UCSD-AML1 (cell line): ENCODE results near the gene LDLRAP1.

Source experiments
- DNase-seq: peaks from one replicate; lab custom pipeline; 2025; ENCODE audit not compliant: unreplicated experiment; lab: John Stamatoyannopoulos, UW

The LDLRAP1 gene

DNA sequence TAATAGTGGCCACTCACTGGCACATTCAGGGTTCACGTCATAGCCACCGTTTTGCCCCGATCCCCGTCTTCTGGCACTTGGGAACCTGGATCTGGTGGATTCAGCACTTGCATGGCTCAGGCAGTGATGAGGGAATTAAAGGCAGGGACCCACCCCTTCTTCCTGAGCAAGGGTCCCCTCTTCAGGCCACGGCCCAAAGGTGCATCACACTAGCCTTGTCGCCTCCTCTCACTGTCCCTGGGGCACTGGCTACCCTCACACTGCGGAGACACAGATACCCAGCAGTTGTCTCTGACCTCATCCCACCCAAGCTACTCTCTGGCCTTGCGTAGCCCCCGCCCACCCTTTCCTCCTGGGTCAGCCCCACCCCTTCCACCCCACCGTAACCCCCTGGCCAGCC lies 19.9 kb upstream of the LDLRAP1 start:
- DNase-seq: no peak

DNA sequence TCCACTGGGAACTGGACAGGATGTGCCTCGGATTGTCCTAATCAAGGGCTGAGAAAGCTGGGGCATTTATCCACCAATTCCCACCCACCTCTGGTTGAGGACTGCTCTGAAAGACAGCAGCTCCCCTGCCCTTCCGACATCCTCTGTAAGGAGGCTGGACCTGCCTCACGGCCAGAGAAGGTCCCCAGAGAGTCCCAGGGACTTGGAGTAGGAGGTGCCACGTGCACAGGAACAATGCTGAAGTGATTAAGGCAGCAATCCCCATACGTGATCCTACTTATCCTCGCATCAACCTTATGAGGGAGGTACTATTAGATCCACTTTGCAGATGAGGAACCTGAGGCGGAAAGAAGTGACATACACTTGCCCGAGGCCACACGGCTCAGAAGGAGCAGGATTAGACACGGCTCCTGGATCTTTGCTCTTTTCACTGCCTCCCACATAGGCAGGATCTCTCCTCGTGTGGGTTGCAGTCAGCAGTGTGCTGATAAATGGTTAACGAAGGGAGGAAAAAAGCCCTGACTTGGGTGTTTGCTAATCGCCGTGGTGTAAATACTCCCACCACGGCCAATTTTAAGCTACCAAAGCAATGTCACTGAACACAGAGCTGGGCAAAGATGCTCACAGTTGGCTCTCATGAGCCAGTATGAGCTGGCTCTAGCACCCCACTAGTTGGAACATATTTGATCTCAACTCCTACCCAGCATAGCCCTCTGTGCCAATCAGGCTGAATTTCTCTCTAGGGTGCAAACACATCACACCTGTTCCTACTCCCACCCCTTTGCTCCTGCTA lies 18.6 kb upstream of the LDLRAP1 start:
- no peak for DNase-seq

DNA sequence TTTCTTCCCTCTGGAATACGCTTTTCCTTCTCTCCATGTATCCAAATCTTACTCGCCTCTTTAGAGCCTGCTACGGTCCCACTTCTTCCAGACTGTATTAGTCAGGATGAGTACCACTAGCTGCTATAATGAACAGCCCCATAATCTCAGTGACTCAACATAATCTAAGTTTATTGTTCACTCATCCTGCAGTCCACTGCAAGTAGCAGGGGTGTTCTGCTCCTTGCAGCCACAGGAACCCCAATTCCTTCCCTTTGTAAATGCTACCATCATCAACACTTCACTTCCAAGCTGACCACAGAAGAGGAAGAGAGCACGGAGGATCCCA lies 18.1 kb upstream of the LDLRAP1 start:
- no peak for DNase-seq

DNA sequence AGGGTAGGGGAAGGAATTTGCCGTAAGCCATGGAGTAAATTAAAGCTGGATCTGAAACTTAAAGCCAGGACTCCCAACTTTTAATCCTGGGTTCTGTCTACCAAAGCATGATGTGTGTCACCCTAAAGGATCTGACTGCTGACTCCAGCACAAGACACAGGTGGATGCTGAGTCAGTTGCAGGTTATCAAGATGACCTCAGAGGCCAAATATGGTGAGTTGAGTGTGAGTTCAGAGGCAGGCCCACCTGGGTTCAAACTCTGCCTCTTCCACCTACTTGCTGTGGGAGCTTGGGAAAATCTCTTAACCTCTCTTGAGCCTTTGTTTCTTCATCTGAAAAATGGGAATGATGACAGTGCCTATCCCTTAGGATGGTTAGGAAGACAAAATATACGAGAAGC lies 16.7 kb upstream of the LDLRAP1 start:
- DNase-seq: no peak

DNA sequence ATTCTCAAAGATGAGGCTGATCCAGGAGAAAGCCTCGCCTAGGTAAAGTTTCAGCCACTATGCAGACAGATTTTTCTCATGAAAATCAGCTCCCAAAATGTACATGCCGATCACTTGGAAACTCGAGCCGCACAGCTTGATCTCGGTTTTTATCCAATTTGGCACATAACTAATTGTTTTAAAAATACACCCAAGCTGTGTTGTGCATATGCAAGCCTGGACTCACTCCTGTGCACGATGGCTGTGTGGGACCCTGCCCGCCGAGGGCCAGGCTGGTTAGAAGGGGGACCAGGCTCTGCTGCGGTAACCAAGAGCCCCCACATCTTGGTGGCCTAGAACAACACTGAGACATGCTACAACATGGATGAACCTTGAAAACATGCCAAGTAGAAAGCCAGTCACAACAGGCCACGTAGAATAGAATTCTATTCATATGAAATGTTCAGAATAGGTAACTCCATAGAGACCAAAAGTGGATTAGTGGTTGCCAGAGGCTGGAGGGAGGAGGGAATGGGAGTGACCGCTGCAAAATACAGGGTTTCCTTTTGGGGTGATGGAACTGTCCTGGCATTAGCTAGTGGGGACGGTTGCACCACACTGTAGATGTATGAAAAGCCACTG lies 16.1 kb upstream of the LDLRAP1 start:
- no peak for DNase-seq

DNA sequence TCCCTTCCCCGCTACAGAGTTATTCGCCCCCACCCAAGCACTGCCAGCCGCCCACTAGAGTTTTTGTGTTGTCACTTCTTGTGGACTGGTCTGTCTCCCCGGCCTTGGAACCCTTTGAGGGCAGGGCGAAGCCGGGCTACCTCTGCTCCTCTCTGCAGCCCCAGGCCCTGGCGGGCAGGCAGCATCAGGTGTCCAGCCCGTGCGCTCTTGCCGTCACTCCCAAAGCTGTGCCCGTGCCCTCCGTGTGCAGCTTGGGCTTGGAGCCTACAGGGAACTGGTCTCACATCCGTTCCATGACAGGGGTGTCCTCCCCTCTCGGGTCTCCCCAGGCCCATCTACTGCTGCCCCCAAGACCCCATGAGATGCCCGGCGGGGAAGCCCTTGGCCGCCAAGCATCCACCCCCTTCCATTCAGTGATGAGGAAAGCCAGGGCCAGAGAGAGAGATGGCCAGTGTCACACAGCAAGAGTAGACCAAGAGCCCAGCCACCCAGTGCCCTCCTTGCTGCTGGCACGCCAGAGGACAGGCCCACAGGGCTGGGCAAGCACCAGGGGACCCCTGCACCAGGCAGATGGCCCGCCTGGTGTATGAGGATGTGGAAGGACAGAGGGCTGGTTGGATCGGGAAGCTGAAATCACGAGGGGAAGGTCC lies 15.3 kb upstream of the LDLRAP1 start:
- no peak for DNase-seq

DNA sequence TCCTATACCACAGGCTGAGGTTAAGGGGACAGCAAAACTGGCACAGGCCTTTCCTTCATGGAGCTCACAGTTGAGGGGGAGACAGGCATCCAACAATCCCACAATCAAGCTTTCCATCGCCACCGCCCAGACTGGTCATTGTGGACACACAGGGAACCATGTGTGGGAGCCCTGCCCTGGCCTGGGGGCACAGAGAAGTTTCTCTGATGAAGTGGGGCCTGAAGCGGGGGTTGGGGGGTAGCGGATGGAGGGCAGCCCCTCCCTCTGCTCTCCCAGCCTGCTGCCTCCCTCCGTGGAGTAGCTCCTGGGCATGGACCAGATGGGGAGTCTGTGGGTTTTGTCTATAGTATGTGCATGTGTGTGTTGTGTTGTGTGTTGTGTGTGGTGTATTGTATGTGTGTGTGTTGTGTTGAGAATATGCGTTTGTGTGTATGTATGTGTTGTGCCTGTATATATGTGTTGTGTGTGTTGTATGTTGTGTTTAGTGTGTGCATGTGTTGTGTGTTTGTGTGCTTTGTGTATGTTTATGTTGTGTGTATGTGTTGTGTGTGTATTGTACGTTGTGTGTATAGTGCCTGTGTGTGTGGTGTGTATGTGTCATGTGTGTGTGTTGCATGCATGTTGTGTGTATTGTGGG lies 14.4 kb upstream of the LDLRAP1 start:
- no peak for DNase-seq

DNA sequence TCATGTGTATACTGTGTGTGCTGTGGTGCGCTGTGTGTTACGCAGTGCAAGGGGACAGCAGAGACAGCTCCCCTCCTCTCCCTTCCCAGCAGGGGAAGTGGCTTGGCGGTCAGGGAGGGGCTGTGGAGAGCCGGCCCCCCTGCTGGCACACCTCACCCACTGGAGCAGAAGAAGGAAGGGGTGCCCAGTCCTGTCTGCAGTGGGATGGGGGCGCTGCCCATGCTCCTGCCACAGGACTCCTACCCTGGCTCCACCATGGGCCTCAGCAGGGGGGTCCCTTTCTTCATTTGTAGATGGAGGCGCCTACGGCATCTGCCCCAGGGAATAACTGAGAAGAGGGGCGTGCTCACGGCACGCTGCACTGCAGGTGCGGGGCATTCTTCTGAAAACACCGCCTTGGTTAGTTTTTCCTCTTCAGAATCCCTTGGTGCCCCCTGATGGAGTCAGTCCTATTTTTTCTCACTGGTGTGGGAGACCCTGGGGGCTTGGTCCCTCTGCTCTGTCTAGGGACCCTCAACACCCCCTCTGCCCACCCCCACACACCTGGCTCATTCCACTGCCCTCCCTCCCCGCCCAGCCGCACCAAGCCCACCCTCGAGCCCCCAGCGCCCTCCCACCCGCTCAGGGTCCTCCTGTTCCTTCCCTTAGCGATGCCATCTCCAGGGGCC lies 13.8 kb upstream of the LDLRAP1 start:
- DNase-seq: no peak

DNA sequence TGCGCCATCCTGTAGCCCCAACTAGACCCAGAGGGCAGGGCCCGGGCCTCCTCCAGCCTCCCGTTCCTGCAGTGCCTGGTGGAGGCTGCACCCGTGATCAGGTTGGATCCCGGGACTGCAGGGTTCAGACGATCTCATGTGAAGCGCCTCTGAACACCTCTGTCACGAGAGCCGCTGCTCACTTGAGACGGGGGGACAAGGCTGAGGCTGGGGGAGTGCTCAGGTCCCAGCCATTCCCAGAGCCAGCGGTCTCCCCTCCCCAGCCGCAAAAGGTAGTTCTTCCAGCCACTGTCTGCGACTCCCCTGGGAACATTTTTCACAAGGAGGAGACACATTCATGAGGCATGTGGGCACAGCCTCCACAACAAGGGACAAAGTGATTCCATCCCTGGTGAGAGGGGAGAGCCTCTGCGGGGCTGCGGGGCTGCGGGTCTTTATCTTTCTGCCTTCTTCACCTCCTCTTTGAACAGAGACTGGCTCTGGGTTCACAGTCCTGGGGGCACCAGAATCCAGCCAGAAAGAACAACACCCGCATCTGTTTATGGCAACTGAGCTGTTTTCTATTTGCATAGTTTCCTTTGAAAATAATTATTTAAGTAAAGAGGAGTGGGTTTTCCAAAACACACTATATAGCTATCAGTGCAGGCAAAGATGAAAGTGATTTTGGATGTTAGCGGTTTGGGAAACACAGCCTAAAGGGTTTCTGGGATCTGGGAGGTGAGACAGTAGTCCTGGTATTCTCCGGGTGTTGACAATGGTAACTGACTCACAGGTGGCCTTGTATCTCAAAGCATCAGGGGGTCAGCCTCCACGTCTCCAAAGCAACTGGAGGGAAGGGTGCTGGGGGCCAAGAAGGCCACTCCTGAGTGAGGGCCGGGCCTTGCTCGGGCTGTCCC lies 13.0 kb upstream of the LDLRAP1 start:
- no peak for DNase-seq

DNA sequence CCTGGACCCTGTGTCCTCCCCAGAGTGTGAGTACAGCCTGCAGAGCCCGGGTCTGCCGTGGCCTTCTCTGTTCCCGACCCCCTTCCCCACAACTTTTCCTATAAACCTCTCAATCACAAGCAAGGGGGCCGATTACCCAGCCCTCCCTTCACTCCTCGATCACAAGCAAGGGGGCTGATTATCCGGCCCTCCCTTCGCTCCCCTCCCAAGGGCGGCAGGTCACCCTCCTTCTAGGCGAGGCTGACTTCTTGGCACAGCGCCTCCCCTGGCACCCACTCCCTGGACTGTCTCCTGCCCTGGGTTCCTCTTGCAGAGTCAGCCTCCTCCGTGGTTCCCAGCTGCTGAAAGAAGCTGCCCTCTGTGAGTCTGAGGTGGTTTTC lies 12.3 kb upstream of the LDLRAP1 start:
- no peak for DNase-seq

DNA sequence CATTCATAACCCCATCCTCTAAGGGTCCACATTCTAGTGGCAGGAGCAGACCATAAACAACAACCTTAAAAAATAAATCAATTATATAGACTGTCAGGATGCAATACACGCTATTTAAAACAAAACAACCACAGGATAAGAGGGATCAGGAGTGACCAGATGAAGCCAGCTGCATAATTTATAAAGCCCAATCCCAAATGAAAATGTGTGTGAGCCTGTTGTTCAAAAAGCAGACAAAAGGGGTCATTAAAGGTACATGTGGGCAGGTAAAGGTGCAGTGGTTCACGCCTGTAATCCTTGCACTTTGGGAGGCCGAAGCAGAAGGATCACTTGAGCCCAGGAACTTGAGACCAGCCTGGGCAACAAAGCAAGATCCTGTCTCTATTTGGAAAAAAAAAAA lies 10.4 kb upstream of the LDLRAP1 start:
- no peak for DNase-seq

DNA sequence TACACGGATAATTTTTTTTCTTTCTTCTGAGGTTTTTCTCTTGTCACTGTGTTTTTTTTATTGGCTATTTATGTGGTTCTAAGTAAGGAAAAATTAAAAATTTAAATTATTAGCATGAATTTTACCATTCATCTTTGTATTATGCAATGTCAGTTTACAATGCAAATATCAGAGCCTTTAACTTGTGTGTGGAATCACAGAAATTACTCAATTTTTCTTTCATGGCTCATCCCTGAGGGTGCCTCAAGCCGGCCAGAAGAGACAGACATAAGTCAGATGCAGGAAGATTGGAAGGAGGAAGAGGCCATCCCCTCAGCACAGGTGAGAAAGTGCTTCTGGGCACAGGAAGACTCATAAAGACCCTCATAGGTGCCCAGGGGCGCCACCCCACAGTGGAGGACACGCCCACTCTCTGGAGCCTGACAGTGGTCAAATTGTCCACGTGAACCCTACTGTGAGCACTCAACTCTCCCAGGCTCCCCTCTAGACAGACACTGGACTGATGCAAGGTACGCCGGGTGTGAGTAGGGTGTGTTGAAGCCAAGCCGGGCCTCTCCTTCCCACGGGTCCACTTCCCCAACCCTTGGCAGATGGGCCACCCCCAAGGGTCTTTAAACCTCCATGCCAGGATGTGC lies 9.5 kb upstream of the LDLRAP1 start:
- no peak for DNase-seq

DNA sequence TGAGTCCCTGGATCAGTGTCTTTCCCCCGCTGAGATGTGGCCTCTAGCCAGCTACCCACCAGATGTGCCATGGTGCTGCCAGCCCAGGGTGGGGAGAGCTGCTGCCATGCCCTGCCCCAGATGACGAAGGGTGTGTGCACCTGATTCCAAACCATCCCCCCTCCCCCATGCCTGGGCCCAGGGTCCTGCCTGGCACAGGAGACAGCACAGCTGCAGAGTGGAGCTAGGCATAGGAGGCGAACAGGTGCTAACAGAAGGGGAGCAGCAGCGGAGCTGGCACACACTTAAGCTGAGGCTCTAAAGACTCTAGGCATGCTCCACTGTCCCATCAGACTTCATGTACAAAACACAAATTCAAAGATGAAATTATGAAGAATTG lies 9.0 kb upstream of the LDLRAP1 start:
- no peak for DNase-seq

DNA sequence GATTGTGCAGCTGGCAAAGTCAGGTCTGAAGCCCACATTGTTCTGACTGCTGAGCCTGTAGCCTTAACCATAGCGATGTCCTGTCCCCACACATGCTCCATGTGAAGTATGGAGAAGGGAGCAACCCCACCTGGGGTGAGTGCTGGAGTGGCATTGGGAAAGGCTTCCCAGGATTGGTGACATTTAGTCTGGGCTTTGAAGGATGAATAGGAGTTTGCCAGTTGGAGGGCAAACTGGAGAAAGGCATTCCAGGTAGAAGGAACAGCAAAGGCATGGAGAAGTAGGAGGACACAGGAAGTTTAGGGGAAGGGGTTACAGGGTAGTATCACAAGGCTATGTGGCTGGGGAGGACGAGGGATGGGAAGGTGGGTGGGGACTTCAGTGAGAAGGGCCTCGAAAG lies 7.3 kb upstream of the LDLRAP1 start:
- no peak for DNase-seq

DNA sequence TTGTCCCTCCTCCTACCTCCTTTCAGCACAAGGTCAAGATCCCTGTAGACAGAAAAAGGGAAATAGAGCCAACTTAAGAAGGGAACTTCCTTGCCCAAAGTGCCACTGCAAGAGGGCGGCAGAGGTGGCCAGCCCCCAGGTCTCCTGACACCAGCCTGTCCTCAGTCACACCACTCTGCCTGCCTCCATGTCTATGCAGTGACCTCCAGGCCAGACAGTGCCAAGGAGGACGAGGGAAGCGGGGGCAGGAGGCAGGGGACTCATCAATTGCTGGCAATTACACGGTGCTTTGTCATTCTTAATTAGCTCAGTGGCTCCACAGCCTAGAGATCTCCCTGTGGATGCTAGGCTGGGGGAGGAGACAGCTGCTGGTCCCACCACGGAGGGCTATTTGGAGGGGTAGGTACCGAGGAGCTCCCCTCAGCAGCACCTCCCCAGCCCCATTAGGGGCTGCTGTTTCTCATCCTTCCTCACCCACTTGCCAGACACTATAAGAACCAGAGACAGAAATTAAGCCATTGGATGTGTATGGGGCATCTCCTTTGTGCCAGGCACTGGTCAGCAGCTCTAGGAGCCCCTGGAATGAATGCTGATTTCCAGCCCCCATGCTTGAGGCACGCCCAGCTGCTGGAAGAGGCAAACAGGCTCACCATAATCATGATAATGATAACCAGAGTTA lies 6.1 kb upstream of the LDLRAP1 start:
- no peak for DNase-seq

DNA sequence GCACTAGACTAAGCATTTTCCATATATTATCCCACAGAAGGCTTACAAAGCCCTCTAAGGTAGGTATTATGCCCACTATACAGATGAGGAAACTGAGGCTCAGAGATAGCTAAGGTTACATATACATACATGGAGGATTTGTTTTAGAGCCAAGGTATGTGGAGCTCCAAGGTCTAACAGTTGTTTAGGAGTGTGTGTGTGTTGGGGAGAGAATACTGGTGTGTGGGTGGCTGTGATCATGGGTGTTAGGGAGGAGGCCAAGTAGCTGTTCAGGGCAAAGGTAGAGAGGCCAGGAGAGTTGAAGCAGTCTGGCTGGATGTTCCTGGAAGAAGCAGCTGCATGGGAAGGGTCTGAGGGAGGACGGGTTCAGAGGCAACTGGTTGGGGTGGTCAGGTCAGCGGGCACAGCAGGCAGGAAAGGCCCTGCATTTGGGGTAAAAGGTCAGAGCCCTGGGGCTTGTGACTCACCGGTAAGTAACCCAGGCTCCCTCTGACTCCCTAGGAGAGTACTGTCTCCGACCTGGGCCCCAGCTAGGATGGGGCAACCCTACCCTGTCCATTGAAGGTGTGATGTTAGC lies 5.1 kb upstream of the LDLRAP1 start:
- DNase-seq: no peak

DNA sequence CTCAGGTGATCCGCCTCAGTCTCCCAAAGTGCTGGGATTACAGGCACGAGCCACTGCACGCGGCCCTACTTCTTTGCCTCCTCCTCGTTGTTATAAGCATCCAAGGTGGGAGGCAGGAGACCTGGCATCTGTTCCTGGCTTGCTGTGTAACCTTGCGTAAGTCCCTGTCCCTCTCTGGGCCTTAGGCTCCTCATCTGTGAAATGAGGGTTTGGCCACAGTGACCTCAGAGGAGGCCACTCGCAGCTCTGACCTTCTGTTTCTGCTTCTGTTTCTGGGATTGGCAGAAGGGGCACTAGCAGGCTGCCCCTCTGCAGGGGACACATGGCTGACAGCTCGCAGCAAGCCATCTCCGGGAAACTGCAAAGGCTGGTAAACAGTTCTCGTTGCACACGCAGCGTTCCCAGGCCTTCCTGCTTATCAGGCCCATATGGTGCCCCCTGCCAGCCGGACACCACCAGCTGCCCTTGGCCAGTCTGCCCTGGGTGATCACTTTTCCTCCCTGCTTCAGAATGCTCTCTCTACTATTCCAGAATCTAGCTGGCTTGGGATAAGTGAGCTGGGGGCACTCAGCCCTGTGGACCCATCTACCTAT lies 2.6 kb upstream of the LDLRAP1 start:
- no peak for DNase-seq

DNA sequence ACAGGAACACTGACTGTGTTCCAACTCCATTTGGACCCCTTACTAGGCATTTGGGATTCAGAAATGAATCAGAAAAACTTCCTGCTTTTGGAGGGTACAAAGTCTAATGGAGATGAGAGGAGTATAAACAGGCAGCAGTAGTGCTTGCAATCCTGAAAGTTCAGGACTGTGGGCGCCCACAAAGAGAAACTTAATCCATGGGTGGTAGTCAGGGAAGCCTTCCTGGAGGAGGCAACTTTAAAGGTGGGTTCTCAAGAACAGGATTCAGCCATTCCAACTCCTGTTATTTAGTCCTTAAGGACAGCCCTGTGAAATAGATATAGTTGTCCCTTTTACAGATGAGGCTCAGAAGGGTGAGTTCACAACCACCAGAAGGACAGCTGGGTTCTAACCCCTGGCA lies 2.0 kb upstream of the LDLRAP1 start:
- DNase-seq: no peak
